Keratinocyte (primary cell): ENCODE results near the gene CBX2. TPM values are rescaled to one million over a fixed set of nuclear protein-coding genes. Genes with fewer than 3 reads are reported as not detected.

Experiments used
- DNase-seq: peaks from one replicate; pipeline ENCODE4 v3.0.0-alpha.2; 2011; ENCODE audit warnings: low read depth, missing footprints, low spot score
- FAIRE-seq: peaks from 2 replicates; lab custom pipeline; 2011; peaks lifted over from hg19 to GRCh38; lab: Jason Lieb, UNC
- H2AFZ ChIP-seq: 2 replicates; pipeline ENCODE4 v1.6.0; 2012; ENCODE audit warnings: low read length, control low read depth, inconsistent platforms; ENCODE audit not compliant: control insufficient read depth
- H3K27ac ChIP-seq: 2 replicates; pipeline ENCODE4 v1.5.1; 2011; ENCODE audit warnings: low read length; ENCODE audit not compliant: control insufficient read depth, insufficient read depth
- H3K27me3 ChIP-seq: 3 replicates; pipeline ENCODE4 v1.6.0; 2011; ENCODE audit warnings: low read length; ENCODE audit not compliant: control insufficient read depth, insufficient read depth; ENCODE audit errors: extremely low read depth
- H3K36me3 ChIP-seq, 2 experiments: 2 replicates in 1 of 2; 3 replicates in 1 of 2; pipeline ENCODE4 v1.5.1; 2011; ENCODE audit warnings: low read length in 2 of 2, mild to moderate bottlenecking in 1 of 2; ENCODE audit not compliant: control insufficient read depth in 2 of 2, insufficient read depth in 2 of 2; ENCODE audit errors: extremely low read depth in 1 of 2
- H3K4me1 ChIP-seq: 3 replicates; pipeline ENCODE4 v1.5.1; 2011; ENCODE audit warnings: low read length; ENCODE audit not compliant: control insufficient read depth, insufficient read depth; ENCODE audit errors: extremely low read depth
- H3K4me2 ChIP-seq: 3 replicates; pipeline ENCODE4 v1.6.0; 2011; ENCODE audit warnings: low read depth, low read length; ENCODE audit not compliant: control insufficient read depth, insufficient read depth; ENCODE audit errors: extremely low read depth
- H3K4me3 ChIP-seq, 3 experiments: fragments of 200-600 bp in 1 of 3; sonication (generic) in 1 of 3; 2 replicates in 2 of 3; 3 replicates in 1 of 3; pipeline ENCODE4 v1.5.1; 2011 to 2016; ENCODE audit warnings: low read length in 3 of 3, mild to moderate bottlenecking in 3 of 3, control low read depth in 2 of 3, inconsistent platforms in 1 of 3, low read depth in 1 of 3, mixed read lengths in 1 of 3, mixed run types in 1 of 3, moderate library complexity in 1 of 3; ENCODE audit not compliant: control insufficient read depth in 2 of 3, insufficient read depth in 2 of 3; ENCODE audit errors: extremely low read depth in 1 of 3
- H3K79me2 ChIP-seq: 2 replicates; pipeline ENCODE4 v1.6.0; 2012; ENCODE audit warnings: low read length; ENCODE audit not compliant: control insufficient read depth, insufficient read depth
- H3K9ac ChIP-seq: 3 replicates; pipeline ENCODE4 v1.6.0; 2011; ENCODE audit warnings: low read length; ENCODE audit not compliant: control insufficient read depth, insufficient read depth; ENCODE audit errors: extremely low read depth
- H3K9me1 ChIP-seq: 3 replicates; pipeline ENCODE4 v1.6.0; 2011; ENCODE audit warnings: low read length; ENCODE audit not compliant: control insufficient read depth, insufficient read depth; ENCODE audit errors: extremely low read depth
- H3K9me3 ChIP-seq: 2 replicates; pipeline ENCODE4 v1.5.1; 2012; ENCODE audit warnings: low read depth, low read length; ENCODE audit not compliant: control insufficient read depth
- H4K20me1 ChIP-seq: 3 replicates; pipeline ENCODE4 v1.6.0; 2011; ENCODE audit warnings: low read length; ENCODE audit not compliant: control insufficient read depth, insufficient read depth; ENCODE audit errors: extremely low read depth
- EZH2 ChIP-seq: IDR thresholded peaks from one replicate; pipeline ENCODE4 v1.6.1; 2012; ENCODE audit warnings: inconsistent platforms, mild to moderate bottlenecking, low read length, moderate library complexity
- dilution Hi-C: fragments of 300-500 bp; cut with MboI; formaldehyde crosslinking; loops from one replicate; pipeline ENCODE4 v1.7.0; 2020; ENCODE audit warnings: low sequenced_read_pairs; ENCODE audit not compliant: extremely low pct_ligation_motif_present
- polyA plus RNA-seq, 5 experiments: library from polyadenylated mRNA; depleted of rRNA in 3 of 5; stranded (reverse) in 3 of 5; stranded (forward) in 1 of 5; unstranded in 1 of 5; fragments of >200 nt; gene quantifications; 1 replicate in 1 of 5; 2 replicates in 3 of 5; 3 replicates in 1 of 5; pipeline versions ENCODE4 v1.2.1 to v1.2.3, GENCODE V29; 2011 to 2012; ENCODE audit warnings: missing spikeins in 2 of 5, low read depth in 1 of 5, low replicate concordance in 1 of 5
- TF ChIP-seq, protein P1 (sequence below), 3 experiments: IDR thresholded peaks in 1 of 3; conservative IDR thresholded peaks in 1 of 3; optimal IDR thresholded peaks in 1 of 3; 2 replicates in 2 of 3; 3 replicates in 1 of 3; pipeline versions ENCODE3 to v1.5.1; 2011; ENCODE audit warnings: low read length in 3 of 3, mild to moderate bottlenecking in 3 of 3, moderate library complexity in 2 of 3, control low read depth in 1 of 3, inconsistent platforms in 1 of 3; ENCODE audit not compliant: insufficient read depth in 2 of 3; ENCODE audit errors: extremely low read depth in 1 of 3

The CBX2 gene
- polyA plus RNA-seq, 1 donor (not counting 4 experiments of a cell fraction or from before 2014, with no cell fraction given) = 1.7 TPM

DNA sequence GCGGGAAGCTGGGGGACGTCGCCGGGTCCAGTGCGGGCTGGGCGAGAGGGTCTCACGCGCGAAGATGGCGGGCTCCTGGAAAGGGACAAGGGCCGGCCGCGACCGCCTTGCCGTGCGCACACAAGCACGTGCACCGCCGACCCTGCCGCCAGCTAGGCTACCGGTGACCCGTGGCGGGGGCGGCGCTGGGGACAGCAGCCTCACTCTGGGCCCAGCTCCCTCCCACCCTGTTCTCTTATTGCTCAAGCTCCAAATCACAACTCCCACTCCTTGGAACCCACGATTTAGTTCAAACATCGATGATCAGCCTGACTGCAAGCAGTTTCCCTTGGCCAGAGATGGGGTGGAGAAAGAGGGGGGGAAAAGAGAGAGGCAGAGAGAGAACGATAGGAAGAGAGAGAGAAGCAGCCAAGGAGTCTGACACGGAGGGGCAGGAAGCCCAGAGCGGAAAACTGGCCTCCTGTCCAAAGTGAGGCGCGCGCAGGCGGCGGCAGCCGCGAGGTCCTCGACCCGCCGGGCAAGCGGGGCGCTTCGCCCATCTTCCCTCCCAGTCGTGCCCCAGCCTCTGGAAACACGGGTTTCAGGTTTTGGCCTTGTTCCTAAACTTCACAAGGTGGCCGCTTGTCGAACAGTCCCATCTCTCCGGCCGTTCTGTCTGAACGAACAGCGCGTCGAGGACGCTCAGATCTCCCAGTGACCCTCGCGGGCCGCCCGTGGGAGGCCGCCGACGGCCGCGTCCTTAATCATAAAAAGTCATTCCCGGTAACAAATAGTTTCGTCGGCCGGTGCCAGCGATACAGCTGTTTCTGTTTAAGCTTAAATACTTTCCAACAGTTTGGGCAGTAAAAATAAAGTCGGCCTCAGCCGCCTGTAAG is 20.6 kb downstream of the CBX2 start:
- dilution Hi-C loops = no loop called here
- Histone ChIP-seq H3K36me3 (peaks cover 6 to 8% of the 10 kb centered on the region in 2 experiments), H4K20me1 (no peaks in the 10 kb centered on the region), H3K9ac (no peak overlapping the region), H3K4me3 (peak overlapping the region in 1 of 3 experiments; percentile 19), H3K79me2 (no peaks in the 10 kb centered on the region), H3K9me3 (no peaks in the 10 kb centered on the region), H3K27me3 (peaks cover 63% of the 10 kb centered on the region), H3K9me1 (no peaks in the 10 kb centered on the region), H2AFZ (no peak overlapping the region), H3K27ac (no peak overlapping the region), H3K4me1 (peaks cover 37% of the 10 kb centered on the region), H3K4me2 (peak overlapping the region; percentile 48)
- FAIRE-seq = no peak
- no peak for DNase-seq
- peak; percentile 100 for TF ChIP-seq EZH2
- TF ChIP-seq, protein P1, sequence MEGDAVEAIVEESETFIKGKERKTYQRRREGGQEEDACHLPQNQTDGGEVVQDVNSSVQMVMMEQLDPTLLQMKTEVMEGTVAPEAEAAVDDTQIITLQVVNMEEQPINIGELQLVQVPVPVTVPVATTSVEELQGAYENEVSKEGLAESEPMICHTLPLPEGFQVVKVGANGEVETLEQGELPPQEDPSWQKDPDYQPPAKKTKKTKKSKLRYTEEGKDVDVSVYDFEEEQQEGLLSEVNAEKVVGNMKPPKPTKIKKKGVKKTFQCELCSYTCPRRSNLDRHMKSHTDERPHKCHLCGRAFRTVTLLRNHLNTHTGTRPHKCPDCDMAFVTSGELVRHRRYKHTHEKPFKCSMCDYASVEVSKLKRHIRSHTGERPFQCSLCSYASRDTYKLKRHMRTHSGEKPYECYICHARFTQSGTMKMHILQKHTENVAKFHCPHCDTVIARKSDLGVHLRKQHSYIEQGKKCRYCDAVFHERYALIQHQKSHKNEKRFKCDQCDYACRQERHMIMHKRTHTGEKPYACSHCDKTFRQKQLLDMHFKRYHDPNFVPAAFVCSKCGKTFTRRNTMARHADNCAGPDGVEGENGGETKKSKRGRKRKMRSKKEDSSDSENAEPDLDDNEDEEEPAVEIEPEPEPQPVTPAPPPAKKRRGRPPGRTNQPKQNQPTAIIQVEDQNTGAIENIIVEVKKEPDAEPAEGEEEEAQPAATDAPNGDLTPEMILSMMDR (optimal IDR thresholded peaks at IDR 0.05 in 1 of 3, IDR thresholded peaks at IDR 0.05 in 1 of 3, conservative IDR thresholded peaks at IDR 0.05 in 1 of 3; ENCODE audit: extremely low read depth in 1 of 3, insufficient read depth in 2 of 3, low read length in 3 of 3) = no peak

DNA sequence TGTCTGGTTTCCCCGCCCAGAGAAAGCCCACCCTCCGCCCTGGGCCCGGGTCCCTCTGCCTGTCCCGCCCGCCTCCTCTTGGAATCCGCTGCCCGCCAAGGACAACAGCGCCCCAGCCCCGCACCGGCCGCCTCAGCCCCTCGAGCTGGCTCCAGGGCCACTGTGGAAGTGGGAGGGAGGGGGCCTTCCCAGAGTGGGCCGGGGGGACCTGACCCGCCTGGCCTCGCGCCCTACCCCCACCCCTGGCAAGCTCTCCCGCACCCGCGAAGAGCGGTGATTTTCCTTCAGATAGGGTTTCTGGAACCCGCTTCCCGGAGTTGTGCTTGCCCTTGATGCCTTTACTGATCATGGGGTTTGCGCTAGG is 21.2 kb downstream of the CBX2 start:
- no peak for DNase-seq
- no peak overlapping the region for H3K4me2 ChIP-seq
- H3K4me1 ChIP-seq = peaks cover 38% of the 10 kb centered on the region
- FAIRE-seq = no peak
- H3K27ac ChIP-seq = no peak overlapping the region
- no peaks in the 10 kb centered on the region for H3K79me2 ChIP-seq
- peaks cover 65% of the 10 kb centered on the region for H3K27me3 ChIP-seq
- dilution Hi-C loops = no loop called here
- no peak overlapping the region for H3K4me3 ChIP-seq
- H3K9me1 ChIP-seq = no peaks in the 10 kb centered on the region
- H3K36me3 ChIP-seq = peaks cover 6 to 8% of the 10 kb centered on the region in 2 experiments
- H4K20me1 ChIP-seq = no peaks in the 10 kb centered on the region
- TF ChIP-seq EZH2 = no peak
- TF ChIP-seq, protein P1 (optimal IDR thresholded peaks at IDR 0.05 in 1 of 3, IDR thresholded peaks at IDR 0.05 in 1 of 3, conservative IDR thresholded peaks at IDR 0.05 in 1 of 3; ENCODE audit: extremely low read depth in 1 of 3, insufficient read depth in 2 of 3, low read length in 3 of 3) = no peak
- no peak overlapping the region for H3K9ac ChIP-seq
- H2AFZ ChIP-seq = no peak overlapping the region
- no peaks in the 10 kb centered on the region for H3K9me3 ChIP-seq
